Breast epithelium (tissue), 4 donors: ENCODE results near the gene SYTL1. TPM values are rescaled to one million over a fixed set of nuclear protein-coding genes. Genes with fewer than 3 reads are reported as not detected.

Source experiments
- DNase-seq, 2 donors: peaks; one replicate each; pipeline ENCODE4 v3.0.0-alpha.2; 2019; ENCODE audit warnings: low spot score in 2 of 2
- H3K27ac ChIP-seq, 2 donors: fragments of 200-600 bp; sonication (generic) in 1 of 2; one replicate each; pipeline ENCODE4 v1.5.1; 2016 to 2019; ENCODE audit warnings: mild to moderate bottlenecking in 1 of 2
- H3K27me3 ChIP-seq, 2 donors: fragments of 200-600 bp; sonication (generic) in 1 of 2; one replicate each; pipeline versions ENCODE4 v1.5.1 to v1.6.0; 2017 to 2019; ENCODE audit warnings: control low read depth in 1 of 2, mild to moderate bottlenecking in 1 of 2
- H3K36me3 ChIP-seq: fragments of 200-600 bp; one replicate; pipeline ENCODE4 v1.5.1; 2019
- H3K4me1 ChIP-seq, 2 donors: fragments of 200-600 bp; sonication (generic); one replicate each; pipeline ENCODE4 v1.5.1; 2016 to 2019; ENCODE audit warnings: control low read depth in 1 of 2
- H3K4me3 ChIP-seq, 3 donors: fragments of 200-600 bp; sonication (generic); 1 replicate in 2 of 3; 2 replicates in 1 of 3; pipeline ENCODE4 v1.5.1; 2016 to 2019; ENCODE audit warnings: mild to moderate bottlenecking in 3 of 3, moderate library complexity in 2 of 3
- H3K9me3 ChIP-seq, 2 donors: fragments of 200-600 bp; sonication (generic) in 1 of 2; one replicate each; pipeline ENCODE4 v1.5.1; 2016 to 2019; ENCODE audit warnings: control low read depth in 1 of 2
- POLR2A ChIP-seq: fragments of 450-650 bp; IDR thresholded peaks from one replicate; pipeline ENCODE4 v1.6.1; 2016; ENCODE audit warnings: antibody characterized with exemption, mild to moderate bottlenecking, moderate library complexity
- POLR2AphosphoS5 ChIP-seq, 3 donors: sonication (generic); formaldehyde crosslinking; IDR thresholded peaks; one replicate each; pipeline ENCODE4 v1.6.1; 2017; ENCODE audit warnings: antibody characterized with exemption in 3 of 3
- intact Hi-C: fragments of 100-400 bp; cut with DNase I; formaldehyde crosslinking; loops from one replicate; pipeline ENCODE4 v1.15.1; 2023; ENCODE audit warnings: low total_unique reads
- total RNA-seq, 3 donors: library from RNA; depleted of rRNA; stranded (reverse); fragments of >200 nt; gene quantifications; one replicate each; pipeline ENCODE4 v1.1.0, GENCODE V29; 2016
- TF ChIP-seq, protein P1 (sequence below), 3 donors: fragments of 450-650 bp; IDR thresholded peaks; one replicate each; pipeline ENCODE4 v1.5.1; 2016 to 2017; ENCODE audit warnings: antibody characterized with exemption in 3 of 3, mild to moderate bottlenecking in 3 of 3, moderate library complexity in 3 of 3

The SYTL1 gene
- total RNA-seq, 3 donors from 2014 or later, result 0.96 to 33.1 (median 22.3) TPM

DNA sequence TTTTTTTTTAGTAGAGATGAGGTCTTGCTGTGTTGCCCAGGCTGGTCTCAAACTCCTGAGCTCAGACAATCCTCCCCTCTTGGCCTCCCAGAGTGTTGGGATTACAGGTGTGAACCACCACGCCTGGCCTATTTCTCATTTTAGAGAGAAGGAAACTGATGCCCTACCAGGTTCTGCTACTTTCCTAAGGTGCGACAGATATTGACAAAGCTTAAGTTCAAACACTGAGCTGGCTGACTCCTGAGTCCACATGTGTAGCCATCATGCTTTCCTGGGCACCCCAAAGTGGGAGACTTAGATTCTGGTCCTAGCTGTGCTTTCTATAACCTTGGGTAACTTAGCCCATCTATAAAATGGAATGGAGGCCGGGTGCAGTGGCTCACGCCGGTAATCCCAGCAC is 25.0 kb upstream of the SYTL1 start:
- Histone ChIP-seq H3K4me1 (no peaks in the 10 kb centered on the region), H3K27me3 (peaks cover 0 to 4% of the 10 kb centered on the region in 2 donors), H3K4me3 (no peak overlapping the region), H3K27ac (no peak overlapping the region), H3K9me3 (no peaks in the 10 kb centered on the region), H3K36me3 (no peaks in the 10 kb centered on the region)
- intact Hi-C loops, result loop anchor here (1.0 kb wide), 1 partner anchor 12 kb away; no protein-coding TSS in a partner anchor
- TF ChIP-seq POLR2AphosphoS5 (IDR thresholded peaks at IDR 0.05) (no peak), POLR2A (no peak)
- TF ChIP-seq, protein P1, sequence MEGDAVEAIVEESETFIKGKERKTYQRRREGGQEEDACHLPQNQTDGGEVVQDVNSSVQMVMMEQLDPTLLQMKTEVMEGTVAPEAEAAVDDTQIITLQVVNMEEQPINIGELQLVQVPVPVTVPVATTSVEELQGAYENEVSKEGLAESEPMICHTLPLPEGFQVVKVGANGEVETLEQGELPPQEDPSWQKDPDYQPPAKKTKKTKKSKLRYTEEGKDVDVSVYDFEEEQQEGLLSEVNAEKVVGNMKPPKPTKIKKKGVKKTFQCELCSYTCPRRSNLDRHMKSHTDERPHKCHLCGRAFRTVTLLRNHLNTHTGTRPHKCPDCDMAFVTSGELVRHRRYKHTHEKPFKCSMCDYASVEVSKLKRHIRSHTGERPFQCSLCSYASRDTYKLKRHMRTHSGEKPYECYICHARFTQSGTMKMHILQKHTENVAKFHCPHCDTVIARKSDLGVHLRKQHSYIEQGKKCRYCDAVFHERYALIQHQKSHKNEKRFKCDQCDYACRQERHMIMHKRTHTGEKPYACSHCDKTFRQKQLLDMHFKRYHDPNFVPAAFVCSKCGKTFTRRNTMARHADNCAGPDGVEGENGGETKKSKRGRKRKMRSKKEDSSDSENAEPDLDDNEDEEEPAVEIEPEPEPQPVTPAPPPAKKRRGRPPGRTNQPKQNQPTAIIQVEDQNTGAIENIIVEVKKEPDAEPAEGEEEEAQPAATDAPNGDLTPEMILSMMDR (IDR thresholded peaks at IDR 0.05), result no peak
- DNase-seq, result no peak

DNA sequence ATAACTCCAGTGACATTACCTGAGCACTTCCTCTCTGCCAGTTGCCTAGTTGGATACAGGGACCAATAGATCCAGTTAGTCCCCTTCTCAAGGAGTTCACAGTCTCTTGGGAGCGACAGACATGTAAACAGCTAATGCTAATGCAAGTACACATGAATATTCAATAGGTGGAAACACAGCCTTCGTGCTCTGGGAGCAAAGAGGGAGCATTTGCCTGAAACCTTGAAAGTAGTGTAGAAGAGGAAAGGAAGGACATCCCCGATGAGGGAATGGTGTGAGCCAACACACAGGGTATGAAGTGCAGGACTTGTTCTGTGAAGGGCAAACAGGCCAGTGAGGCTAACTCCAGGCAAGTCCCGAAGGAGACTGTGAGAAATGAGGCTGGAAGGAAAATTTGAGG is 23.7 kb upstream of the SYTL1 start:
- no peaks in the 10 kb centered on the region for H3K36me3 ChIP-seq
- H3K27ac ChIP-seq, result no peak overlapping the region
- intact Hi-C loops, result no loop called here
- no peak for TF ChIP-seq POLR2A
- TF ChIP-seq POLR2AphosphoS5 (IDR thresholded peaks at IDR 0.05), result no peak
- no peaks in the 10 kb centered on the region for H3K9me3 ChIP-seq
- DNase-seq, result no peak
- no peak overlapping the region for H3K4me3 ChIP-seq
- H3K4me1 ChIP-seq, result peaks cover 0 to 4% of the 10 kb centered on the region in 2 donors
- peaks cover 0 to 4% of the 10 kb centered on the region in 2 donors for H3K27me3 ChIP-seq

DNA sequence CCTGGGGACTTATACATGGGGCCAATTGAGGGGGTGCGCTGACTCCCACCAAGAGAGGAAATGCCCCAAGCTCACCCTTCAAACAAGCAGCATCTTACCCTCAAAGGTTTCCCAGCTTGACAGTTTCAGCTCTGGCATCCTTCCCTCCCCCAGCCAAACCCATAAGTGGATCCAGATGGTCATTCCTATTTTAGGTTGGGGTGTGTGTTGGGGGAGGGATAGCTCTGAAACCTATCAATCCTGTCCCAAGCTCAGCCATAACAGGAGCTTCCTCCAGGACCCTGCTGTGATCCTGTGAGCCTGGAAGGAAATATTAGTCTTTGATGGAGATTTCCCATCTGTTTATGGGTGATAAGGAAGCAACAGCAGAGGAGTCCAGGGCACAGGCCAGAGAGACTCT is 23.2 kb upstream of the SYTL1 start:
- Histone ChIP-seq H3K27ac (no peak overlapping the region), H3K36me3 (no peaks in the 10 kb centered on the region), H3K4me1 (peaks cover 0 to 6% of the 10 kb centered on the region in 2 donors), H3K9me3 (no peaks in the 10 kb centered on the region), H3K4me3 (no peak overlapping the region), H3K27me3 (peaks cover 0 to 4% of the 10 kb centered on the region in 2 donors)
- intact Hi-C loops, result no loop called here
- TF ChIP-seq POLR2A (no peak), POLR2AphosphoS5 (IDR thresholded peaks at IDR 0.05) (no peak)
- TF ChIP-seq, protein P1 (IDR thresholded peaks at IDR 0.05), result no peak
- DNase-seq, result no peak

DNA sequence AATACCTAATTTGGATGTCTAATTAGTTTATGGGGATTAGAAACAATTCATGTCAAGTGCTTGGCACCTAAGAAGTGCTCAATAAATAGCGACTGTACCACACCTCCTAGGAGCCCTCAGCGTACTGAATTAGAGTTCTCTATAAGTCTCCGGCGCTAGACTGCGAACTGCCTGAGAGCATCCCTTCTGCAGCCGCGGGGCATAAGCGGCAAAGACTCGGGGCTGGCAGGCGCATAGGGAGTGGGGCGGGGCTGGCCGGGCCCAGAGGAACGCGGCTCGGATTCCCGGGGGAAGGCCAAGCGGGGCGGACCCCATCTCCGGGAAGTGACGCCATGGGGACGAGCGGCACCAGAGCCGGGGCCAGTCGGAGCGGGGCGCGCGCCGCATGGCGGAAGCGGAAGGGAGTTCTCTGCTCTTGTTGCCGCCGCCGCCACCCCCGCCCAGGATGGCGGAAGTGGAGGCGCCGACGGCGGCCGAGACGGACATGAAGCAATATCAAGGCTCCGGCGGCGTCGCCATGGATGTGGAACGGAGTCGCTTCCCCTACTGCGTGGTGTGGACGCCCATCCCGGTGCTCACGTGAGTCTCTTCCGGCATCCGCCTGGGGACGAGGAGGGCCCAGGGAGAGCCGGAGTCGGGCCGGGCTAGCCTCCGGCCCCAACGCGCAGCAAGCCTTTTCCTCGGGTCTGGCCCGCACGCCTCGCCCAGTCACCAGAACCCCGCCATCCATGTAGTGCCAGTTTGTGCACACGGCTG is 19.8 kb upstream of the SYTL1 start, which contains the start of gene TMEM222:
Gene TMEM222, plus strand, starts transcription at position 351 of the 756 bp plus-strand sequence. Its CDS starts 35 bp downstream, at position 386.
- peak within 1 kb of the TSS; percentile 84 to 87 for H3K27ac ChIP-seq
- intact Hi-C loops, result no loop called here
- no peaks in the 10 kb centered on the region for H3K9me3 ChIP-seq
- H3K36me3 ChIP-seq, result no peaks in the 10 kb centered on the region
- peaks cover 0 to 16% of the 10 kb centered on the region in 2 donors for H3K4me1 ChIP-seq
- H3K4me3 ChIP-seq, result peak within 1 kb of the TSS; percentile 79 to 87 (median 85)
- peak; percentile 94 to 98 for DNase-seq
- TF ChIP-seq POLR2A (peak; percentile 32), POLR2AphosphoS5 (IDR thresholded peaks at IDR 0.05) (peak; percentile 86 to 94 (median 89))
- TF ChIP-seq, protein P1 (IDR thresholded peaks at IDR 0.05), result peak in 2 of 3 donors; percentile 41 to 49
- H3K27me3 ChIP-seq, result peaks cover 0 to 4% of the 10 kb centered on the region in 2 donors

DNA sequence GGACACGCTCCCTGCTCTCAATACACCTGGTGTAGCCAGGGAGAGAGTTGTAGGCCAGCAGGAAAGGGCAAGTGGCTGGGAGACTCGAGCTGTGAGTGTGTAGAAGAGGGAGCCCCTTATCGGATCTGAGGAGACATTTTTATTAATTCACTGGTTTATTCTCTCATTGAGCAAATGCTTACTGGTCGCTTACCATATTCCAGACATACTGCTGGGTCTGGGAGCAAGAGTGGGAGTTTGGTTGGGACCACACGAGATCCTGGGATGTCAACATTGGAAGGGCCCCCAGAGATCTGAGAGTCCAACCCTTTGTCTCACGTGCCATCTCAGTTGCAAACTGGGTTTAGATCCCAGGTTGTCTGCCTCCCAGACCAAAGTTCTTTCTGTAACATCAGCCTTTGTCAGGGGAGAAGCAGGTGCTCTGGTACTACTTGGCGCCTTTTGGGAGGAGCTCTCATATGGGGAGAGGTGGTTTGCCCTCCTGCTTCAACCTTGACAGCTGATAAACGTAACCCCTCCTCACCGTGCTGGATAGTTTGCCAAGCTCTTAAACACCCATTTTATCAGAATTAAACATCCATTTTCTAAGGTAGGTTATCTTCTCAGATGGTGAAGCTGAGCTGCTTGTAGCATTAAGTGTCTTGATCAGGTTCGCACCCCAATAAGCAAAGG is 19.1 kb upstream of the SYTL1 start:
- peak overlapping the region; percentile 79 to 87 (median 85) for H3K4me3 ChIP-seq
- intact Hi-C loops, result no loop called here
- no peaks in the 10 kb centered on the region for H3K9me3 ChIP-seq
- peak overlapping the region; percentile 84 to 87 for H3K27ac ChIP-seq
- TF ChIP-seq, protein P1 (IDR thresholded peaks at IDR 0.05), result no peak
- TF ChIP-seq POLR2A, result no peak
- TF ChIP-seq POLR2AphosphoS5 (IDR thresholded peaks at IDR 0.05), result no peak
- H3K36me3 ChIP-seq, result no peaks in the 10 kb centered on the region
- peaks cover 0 to 16% of the 10 kb centered on the region in 2 donors for H3K4me1 ChIP-seq
- H3K27me3 ChIP-seq, result peaks cover 0 to 4% of the 10 kb centered on the region in 2 donors
- DNase-seq, result no peak
